ENCODE data around the gene KCNK10.

DNA sequence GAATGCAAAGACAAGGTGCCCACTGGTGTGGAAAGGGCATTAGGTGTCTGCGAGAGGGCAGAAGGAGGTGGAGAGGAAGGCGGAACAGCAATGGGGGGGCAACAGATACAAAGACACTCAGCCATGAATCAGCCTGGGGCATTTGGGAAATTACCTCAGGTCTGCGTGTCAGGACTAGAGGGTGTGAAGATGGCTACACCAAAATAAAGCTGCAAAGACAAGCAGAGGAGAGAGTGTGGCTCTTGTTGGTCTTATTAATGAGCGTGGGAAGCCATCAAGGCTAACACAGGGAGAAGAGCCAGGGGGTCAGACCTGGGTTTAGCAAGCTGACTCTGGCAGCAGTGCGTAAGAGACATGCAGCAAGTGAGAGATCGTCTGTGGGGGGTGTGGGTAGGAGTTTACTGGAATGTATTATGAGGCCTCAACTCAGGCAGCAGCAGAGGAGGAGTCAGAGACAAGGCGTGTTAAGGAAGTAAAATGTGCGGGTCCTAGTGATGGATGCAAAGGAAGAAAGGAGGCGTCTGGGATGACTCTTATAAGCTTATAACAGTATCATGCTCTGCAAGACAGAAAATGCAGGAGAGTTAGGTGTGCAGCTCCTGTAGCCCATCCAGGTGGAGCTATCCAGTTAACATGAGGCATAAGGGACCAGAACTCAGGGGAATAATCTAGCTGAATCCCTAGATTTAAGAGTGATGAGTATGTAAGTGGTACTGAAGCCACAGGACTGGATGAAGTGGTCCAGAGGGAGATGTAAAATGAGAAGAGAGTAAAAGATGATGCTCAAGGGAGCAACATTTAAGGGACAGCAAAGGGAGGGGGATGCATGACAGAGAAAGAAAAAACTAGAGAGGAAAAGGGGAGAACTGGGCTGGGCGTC lies 50.4 kb downstream of the KCNK10 start:
- TF ChIP-seq EZH2 (IDR thresholded peaks at IDR 0.05; ENCODE audit: insufficient read depth, poor library complexity, severe bottlenecking) (no peak), EZH2phosphoT487 (IDR thresholded peaks at IDR 0.05; ENCODE audit: insufficient read depth, low read depth) (no peak)

Measured in GM23248 (cell line).